Endothelial cell of umbilical vein (primary cell): ENCODE results near the gene ACD. TPM values are rescaled to one million over a fixed set of nuclear protein-coding genes. Genes with fewer than 3 reads are reported as not detected.

Experiments
- BruUV-seq: library from RNA; stranded (reverse); fragments of 400-500 nt; replicated peaks from 2 replicates; lab custom pipeline; 2021; lab: Mats Ljungman, UMichigan
- CTCF ChIA-PET: fragments of 300-600, 350-600 bp; sonication (Branson Sonifier 250); formaldehyde crosslinking; loops from one replicate; lab custom pipeline; 2021; ENCODE audit warnings: antibody characterized with exemption, inconsistent platforms; lab: Charles Lee
- POLR2A ChIA-PET: fragments of 300-600, 350-600 bp; sonication (Branson Sonifier 250); formaldehyde crosslinking; loops from one replicate; lab custom pipeline; 2021; ENCODE audit warnings: antibody characterized with exemption, inconsistent platforms; lab: Charles Lee
- DNase-seq: peaks from one replicate; pipeline ENCODE4 v3.0.0-alpha.2; 2011; ENCODE audit warnings: low read depth, low spot score
- FAIRE-seq: peaks from 2 replicates; lab custom pipeline; 2011; peaks lifted over from hg19 to GRCh38; lab: Jason Lieb, UNC
- H2AFZ ChIP-seq: 2 replicates; pipeline ENCODE4 v1.6.0; 2012; ENCODE audit warnings: low read depth, low read length, control low read depth, inconsistent platforms
- H3K27ac ChIP-seq: 2 replicates; pipeline ENCODE4 v1.5.1; 2011; ENCODE audit warnings: low read depth, mild to moderate bottlenecking, control low read depth, low read length, moderate library complexity; ENCODE audit not compliant: insufficient read depth
- H3K27me3 ChIP-seq, 2 experiments: 2 replicates each; pipeline versions ENCODE4 v1.6.0 to v1.6.1; 2011; ENCODE audit warnings: low read length in 2 of 2, mixed read lengths in 1 of 2; ENCODE audit not compliant: control insufficient read depth in 2 of 2, insufficient read depth in 2 of 2
- H3K36me3 ChIP-seq, 2 experiments: 2 replicates in 1 of 2; 3 replicates in 1 of 2; pipeline ENCODE4 v1.5.1; 2011; ENCODE audit warnings: low read length in 2 of 2, mild to moderate bottlenecking in 1 of 2, moderate library complexity in 1 of 2; ENCODE audit not compliant: control insufficient read depth in 2 of 2, insufficient read depth in 2 of 2; ENCODE audit errors: extremely low read depth in 1 of 2
- H3K4me1 ChIP-seq: 3 replicates; pipeline ENCODE4 v1.5.1; 2011; ENCODE audit warnings: mild to moderate bottlenecking, low read length; ENCODE audit not compliant: control insufficient read depth, insufficient read depth; ENCODE audit errors: extremely low read depth
- H3K4me2 ChIP-seq: 2 replicates; pipeline ENCODE4 v1.6.1; 2011; ENCODE audit warnings: low read length, control low read depth, mixed read lengths; ENCODE audit not compliant: insufficient read depth
- H3K4me3 ChIP-seq, 3 experiments: fragments of 200-600 bp in 1 of 3; sonication (generic), shearing (Covaris generic) in 1 of 3; replicated peaks in 1 of 3; 2 replicates each; pipeline ENCODE4 v1.5.1; 2011 to 2016; ENCODE audit warnings: control low read depth in 3 of 3, low read length in 3 of 3, mild to moderate bottlenecking in 2 of 3, inconsistent platforms in 1 of 3, low read depth in 1 of 3, moderate library complexity in 1 of 3; ENCODE audit not compliant: insufficient read depth in 1 of 3
- H3K79me2 ChIP-seq: 2 replicates; pipeline ENCODE4 v1.6.0; 2012; ENCODE audit warnings: low read length, inconsistent platforms; ENCODE audit not compliant: control insufficient read depth, insufficient read depth
- H3K9ac ChIP-seq: replicated peaks from 2 replicates; pipeline ENCODE3; 2011; ENCODE audit warnings: low read length, control low read depth; ENCODE audit not compliant: insufficient read depth; ENCODE audit errors: extremely low read depth
- H3K9me1 ChIP-seq: replicated peaks from 3 replicates; pipeline ENCODE4 v1.6.0; 2011; ENCODE audit warnings: mild to moderate bottlenecking, low read length; ENCODE audit not compliant: control insufficient read depth, insufficient read depth; ENCODE audit errors: extremely low read depth
- H3K9me3 ChIP-seq: replicated peaks from 2 replicates; pipeline ENCODE4 v1.5.1; 2012; ENCODE audit warnings: low read length, inconsistent platforms; ENCODE audit not compliant: control insufficient read depth, insufficient read depth
- H4K20me1 ChIP-seq: replicated peaks from 2 replicates; pipeline ENCODE3; 2011; ENCODE audit warnings: mild to moderate bottlenecking, low read length; ENCODE audit not compliant: control insufficient read depth, insufficient read depth; ENCODE audit errors: extremely low read depth
- CTCF ChIP-seq, 2 donors: IDR thresholded peaks; 1 replicate in 1 of 2; 2 replicates in 1 of 2; pipeline ENCODE4 v1.5.1; 2011; ENCODE audit warnings: low read length in 2 of 2, mild to moderate bottlenecking in 2 of 2, moderate library complexity in 2 of 2, control low read depth in 1 of 2, inconsistent platforms in 1 of 2, low read depth in 1 of 2; ENCODE audit not compliant: insufficient read depth in 1 of 2; ENCODE audit errors: extremely low read depth in 1 of 2
- EZH2 ChIP-seq: IDR thresholded peaks from 2 replicates; pipeline ENCODE4 v1.6.1; 2012; ENCODE audit warnings: borderline replicate concordance, low read depth, mild to moderate bottlenecking, moderate library complexity, low read length, inconsistent platforms; ENCODE audit not compliant: severe bottlenecking
- FOS ChIP-seq: IDR thresholded peaks from 2 replicates; pipeline ENCODE4 v1.6.1; 2011; ENCODE audit warnings: mild to moderate bottlenecking, low read length, moderate library complexity, borderline replicate concordance; ENCODE audit not compliant: insufficient read depth
- GATA2 ChIP-seq: IDR thresholded peaks from 2 replicates; pipeline ENCODE4 v1.7.0; 2011; ENCODE audit warnings: low read depth, mild to moderate bottlenecking, moderate library complexity, mixed read lengths, low read length; ENCODE audit not compliant: insufficient read length, insufficient read depth
- JUN ChIP-seq: IDR thresholded peaks from 2 replicates; pipeline ENCODE4 v1.6.1; 2011; ENCODE audit warnings: borderline replicate concordance, low read depth; ENCODE audit not compliant: insufficient read length, insufficient read depth
- MAX ChIP-seq: IDR thresholded peaks from 2 replicates; pipeline ENCODE4 v1.6.1; 2011; ENCODE audit not compliant: insufficient read depth, insufficient read length
- MYC ChIP-seq: IDR thresholded peaks from one replicate; pipeline ENCODE4 v1.6.1; 2011; ENCODE audit warnings: mild to moderate bottlenecking, low read depth, low read length
- POLR2A ChIP-seq: IDR thresholded peaks from 2 replicates; pipeline ENCODE4 v1.6.1; 2012; ENCODE audit warnings: low read depth, mild to moderate bottlenecking, control low read depth, low read length
- POLR2AphosphoS5 ChIP-seq: IDR thresholded peaks from 2 replicates; pipeline ENCODE4 v1.6.1; 2012; ENCODE audit warnings: low read depth, mild to moderate bottlenecking, control low read depth, low read length, moderate library complexity; ENCODE audit not compliant: insufficient read depth
- dilution Hi-C: fragments of 300-500 bp; cut with MboI; formaldehyde crosslinking; loops from one replicate; pipeline ENCODE4 v1.15.0; 2019; ENCODE audit warnings: low sequenced_read_pairs; ENCODE audit not compliant: extremely low pct_ligation_motif_present
- intact Hi-C: fragments of 100-400 bp; cut with micrococcal nuclease; formaldehyde crosslinking; loops from one replicate; pipeline ENCODE4 v1.10.0; 2022
- polyA plus RNA-seq, 4 experiments: library from polyadenylated mRNA; depleted of rRNA in 3 of 4; stranded (reverse) in 3 of 4; unstranded in 1 of 4; fragments of >200 nt; gene quantifications; 2 replicates each; pipeline versions ENCODE4 v1.2.1 to v1.2.3, GENCODE V29; 2011 to 2012; ENCODE audit warnings: missing spikeins in 1 of 4
- total RNA-seq: library from RNA; stranded (reverse); gene quantifications from 2 replicates; pipeline ENCODE4 v1.2.3, GENCODE V29; 2021

Gene ACD
- total and polyA plus RNA-seq, 2 donors (not counting 3 experiments of a cell fraction or from before 2014, with no cell fraction given) = 24.4 to 36.0 TPM

- intact Hi-C loops (loop anchor here (1.0 kb wide), 5 partner anchors 106 to 260 kb away; partner anchors contain the start of gene CTCF), dilution Hi-C loops (no loop called here)
- no TSS peak for BruUV-seq
- no peak overlapping the region for H3K27ac ChIP-seq
- H3K9me1 ChIP-seq = no peaks in the 10 kb centered on the region
- POLR2A ChIA-PET = interaction anchor here (1.5 kb wide), 1 partner anchor 130 kb away, joined by 4 read pairs; no protein-coding TSS in a partner anchor
- CTCF ChIA-PET = interaction anchor here (0.5 to 12.7 kb wide), 24 partner anchors 10 to 373 kb away, joined by 3 to 163 read pairs (median 3); partner anchors contain the start of genes ATP6V0D1, CARMIL2, CTCF and NUTF2
- no peak overlapping the region for H2AFZ ChIP-seq
- H3K79me2 ChIP-seq = no peaks in the 10 kb centered on the region
- peaks cover 17% of the 10 kb centered on the region for H3K4me1 ChIP-seq
- peaks cover 0 to 1% of the 10 kb centered on the region in 2 experiments for H3K36me3 ChIP-seq
- H3K27me3 ChIP-seq = no peaks in the 10 kb centered on the region
- H3K4me3 ChIP-seq = no peak overlapping the region
- TF ChIP-seq POLR2AphosphoS5 (no peak), MYC (no peak), CTCF (IDR thresholded peaks at IDR 0.05; ENCODE audit: extremely low read depth in 1 of 2, insufficient read depth in 1 of 2, low read depth in 1 of 2, low read length in 2 of 2) (peak; percentile 85 to 98), GATA2 (no peak), MAX (peak; percentile 34), POLR2A (no peak), EZH2 (no peak), JUN (no peak), FOS (no peak)
- no peaks in the 10 kb centered on the region for H3K9me3 ChIP-seq
- peak; percentile 94 for FAIRE-seq
- no peak overlapping the region for H3K4me2 ChIP-seq
- no peak overlapping the region for H3K9ac ChIP-seq
- DNase-seq = peak; percentile 92
- no peaks in the 10 kb centered on the region for H4K20me1 ChIP-seq
Measured at GRCh38 chr16:67667817-67668494, 7.9 kb upstream of the ACD start.
